ENCODE data around the gene PHF12. TPM values are rescaled to one million over a fixed set of nuclear protein-coding genes. Genes with fewer than 3 reads are reported as not detected.

Gene PHF12
- total RNA-seq, 1 donor from 2014 or later, result 7.1 TPM

DNA sequence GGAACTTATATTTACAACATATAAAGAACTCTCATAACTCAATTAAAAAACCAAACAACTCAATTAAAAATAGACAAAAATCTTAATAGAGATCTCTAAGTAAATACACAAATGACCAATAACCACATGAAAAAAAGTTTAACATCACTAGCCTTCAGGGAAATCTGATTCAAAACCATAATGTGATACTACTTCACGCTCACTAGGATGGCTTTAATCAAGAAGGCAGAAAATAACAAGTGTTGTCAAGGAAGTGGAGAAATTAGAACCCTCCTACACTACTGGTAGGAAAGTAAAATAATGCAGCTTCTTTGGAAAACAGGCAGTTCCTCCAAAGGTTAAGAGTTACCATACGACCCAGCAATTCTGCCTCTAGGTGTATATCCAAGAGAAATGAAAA lies 8.4 kb downstream of the PHF12 start:
- DNase-seq (ENCODE audit: low read depth) (no peak), FAIRE-seq (no peak)
- no peaks in the 10 kb centered on the region for H3K27me3 ChIP-seq (ENCODE audit: control insufficient read depth, insufficient read depth, low read length)
- no peaks in the 10 kb centered on the region for H3K36me3 ChIP-seq (ENCODE audit: control insufficient read depth, insufficient read depth, low read length)
- no peak overlapping the region for H3K4me3 ChIP-seq (ENCODE audit: low read depth, low read length)
- TF ChIP-seq, protein P1, sequence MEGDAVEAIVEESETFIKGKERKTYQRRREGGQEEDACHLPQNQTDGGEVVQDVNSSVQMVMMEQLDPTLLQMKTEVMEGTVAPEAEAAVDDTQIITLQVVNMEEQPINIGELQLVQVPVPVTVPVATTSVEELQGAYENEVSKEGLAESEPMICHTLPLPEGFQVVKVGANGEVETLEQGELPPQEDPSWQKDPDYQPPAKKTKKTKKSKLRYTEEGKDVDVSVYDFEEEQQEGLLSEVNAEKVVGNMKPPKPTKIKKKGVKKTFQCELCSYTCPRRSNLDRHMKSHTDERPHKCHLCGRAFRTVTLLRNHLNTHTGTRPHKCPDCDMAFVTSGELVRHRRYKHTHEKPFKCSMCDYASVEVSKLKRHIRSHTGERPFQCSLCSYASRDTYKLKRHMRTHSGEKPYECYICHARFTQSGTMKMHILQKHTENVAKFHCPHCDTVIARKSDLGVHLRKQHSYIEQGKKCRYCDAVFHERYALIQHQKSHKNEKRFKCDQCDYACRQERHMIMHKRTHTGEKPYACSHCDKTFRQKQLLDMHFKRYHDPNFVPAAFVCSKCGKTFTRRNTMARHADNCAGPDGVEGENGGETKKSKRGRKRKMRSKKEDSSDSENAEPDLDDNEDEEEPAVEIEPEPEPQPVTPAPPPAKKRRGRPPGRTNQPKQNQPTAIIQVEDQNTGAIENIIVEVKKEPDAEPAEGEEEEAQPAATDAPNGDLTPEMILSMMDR (IDR thresholded peaks at IDR 0.05; ENCODE audit: insufficient read depth, low read length, severe bottlenecking), result no peak

DNA sequence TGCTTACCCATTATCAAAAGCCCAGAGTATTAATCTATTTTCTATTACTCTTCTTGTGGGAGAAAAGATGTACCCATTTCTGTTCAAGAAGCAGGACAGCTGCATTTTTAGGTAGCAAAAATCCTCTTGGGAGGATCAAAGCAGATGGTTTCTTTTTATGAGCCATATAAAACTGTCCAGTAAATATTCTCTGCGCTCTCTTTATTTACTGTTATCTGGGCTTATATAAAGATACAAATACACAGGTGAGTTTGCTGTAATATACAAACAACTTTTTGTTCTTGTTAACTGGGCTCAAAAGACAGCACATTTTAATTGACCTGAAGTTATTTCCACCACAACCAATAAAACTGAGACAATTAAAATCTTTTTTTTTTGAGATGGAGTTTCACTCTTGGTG lies 10.1 kb downstream of the PHF12 start:
- TF ChIP-seq, protein P1 (IDR thresholded peaks at IDR 0.05; ENCODE audit: insufficient read depth, low read length, severe bottlenecking), result no peak
- no peak overlapping the region for H3K4me3 ChIP-seq (ENCODE audit: low read depth, low read length)
- no peaks in the 10 kb centered on the region for H3K27me3 ChIP-seq (ENCODE audit: control insufficient read depth, insufficient read depth, low read length)
- H3K36me3 ChIP-seq (ENCODE audit: control insufficient read depth, insufficient read depth, low read length), result no peaks in the 10 kb centered on the region
- FAIRE-seq (no peak), DNase-seq (ENCODE audit: low read depth) (no peak)

DNA sequence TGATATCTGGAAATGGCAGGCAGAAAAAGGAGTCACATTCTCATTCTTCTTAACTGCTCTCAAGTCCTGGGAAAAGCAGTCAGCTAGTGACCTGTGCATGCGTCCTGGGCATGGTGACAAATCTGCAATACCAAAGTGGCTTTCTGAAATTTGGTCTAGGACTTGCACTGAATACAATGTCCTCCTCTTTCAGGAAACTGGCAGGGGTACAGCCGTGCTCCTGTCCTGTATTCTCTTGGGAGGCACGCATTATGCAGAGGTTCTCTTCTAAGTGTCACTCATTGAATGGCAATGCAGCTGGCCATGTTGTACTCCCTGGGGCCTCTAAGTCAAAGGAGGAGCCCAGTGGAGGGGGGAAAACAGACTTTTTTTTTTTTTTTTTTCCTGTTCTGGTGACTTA lies 10.6 kb downstream of the PHF12 start:
- no peaks in the 10 kb centered on the region for H3K36me3 ChIP-seq (ENCODE audit: control insufficient read depth, insufficient read depth, low read length)
- DNase-seq (ENCODE audit: low read depth) (no peak), FAIRE-seq (no peak)
- H3K27me3 ChIP-seq (ENCODE audit: control insufficient read depth, insufficient read depth, low read length), result no peaks in the 10 kb centered on the region
- no peak overlapping the region for H3K4me3 ChIP-seq (ENCODE audit: low read depth, low read length)
- TF ChIP-seq, protein P1 (IDR thresholded peaks at IDR 0.05; ENCODE audit: insufficient read depth, low read length, severe bottlenecking), result no peak

DNA sequence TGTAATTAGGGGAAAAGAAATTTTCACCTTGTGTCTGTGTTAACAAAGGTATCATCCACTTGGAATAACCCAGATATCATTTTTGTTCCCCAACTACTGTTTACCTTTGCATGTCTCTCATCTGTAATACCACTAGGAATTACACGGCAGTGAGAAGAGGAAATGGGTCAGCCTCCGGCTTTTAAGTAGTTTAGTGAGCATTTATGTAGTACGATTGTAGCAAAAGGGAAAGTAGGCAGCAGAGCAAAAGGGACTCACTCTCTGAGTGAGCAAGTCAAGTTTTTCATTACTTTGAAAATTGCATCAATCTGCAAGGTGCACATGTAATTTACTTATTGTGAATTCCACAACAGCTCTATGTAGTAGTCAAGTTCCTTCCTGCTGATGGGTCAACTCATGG lies 11.2 kb downstream of the PHF12 start:
- TF ChIP-seq, protein P1 (IDR thresholded peaks at IDR 0.05; ENCODE audit: insufficient read depth, low read length, severe bottlenecking), result no peak
- H3K4me3 ChIP-seq (ENCODE audit: low read depth, low read length), result no peak overlapping the region
- H3K27me3 ChIP-seq (ENCODE audit: control insufficient read depth, insufficient read depth, low read length), result no peaks in the 10 kb centered on the region
- DNase-seq (ENCODE audit: low read depth), result no peak
- FAIRE-seq, result no peak
- H3K36me3 ChIP-seq (ENCODE audit: control insufficient read depth, insufficient read depth, low read length), result no peaks in the 10 kb centered on the region

DNA sequence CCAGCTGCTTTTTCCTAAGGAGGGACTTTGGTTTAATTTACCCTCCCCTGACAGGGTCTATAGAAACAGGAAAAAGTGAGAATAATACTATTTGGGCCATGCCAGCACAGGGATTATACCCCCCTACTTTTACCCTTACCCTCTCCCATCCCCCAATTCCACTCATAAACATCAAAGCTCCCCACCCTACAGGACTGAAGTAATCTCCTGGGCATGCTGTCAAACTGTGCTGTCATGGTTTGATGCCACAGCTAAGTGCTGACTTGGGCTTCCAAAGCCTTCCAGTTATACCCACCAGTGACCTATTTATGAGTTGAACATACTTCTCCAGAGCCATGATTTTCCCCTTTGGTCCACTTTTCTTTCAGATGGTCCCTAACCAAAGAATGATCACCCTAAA lies 12.8 kb downstream of the PHF12 start:
- H3K36me3 ChIP-seq (ENCODE audit: control insufficient read depth, insufficient read depth, low read length), result no peaks in the 10 kb centered on the region
- TF ChIP-seq, protein P1 (IDR thresholded peaks at IDR 0.05; ENCODE audit: insufficient read depth, low read length, severe bottlenecking), result no peak
- no peak overlapping the region for H3K4me3 ChIP-seq (ENCODE audit: low read depth, low read length)
- no peak for DNase-seq (ENCODE audit: low read depth)
- H3K27me3 ChIP-seq (ENCODE audit: control insufficient read depth, insufficient read depth, low read length), result no peaks in the 10 kb centered on the region
- FAIRE-seq, result no peak

DNA sequence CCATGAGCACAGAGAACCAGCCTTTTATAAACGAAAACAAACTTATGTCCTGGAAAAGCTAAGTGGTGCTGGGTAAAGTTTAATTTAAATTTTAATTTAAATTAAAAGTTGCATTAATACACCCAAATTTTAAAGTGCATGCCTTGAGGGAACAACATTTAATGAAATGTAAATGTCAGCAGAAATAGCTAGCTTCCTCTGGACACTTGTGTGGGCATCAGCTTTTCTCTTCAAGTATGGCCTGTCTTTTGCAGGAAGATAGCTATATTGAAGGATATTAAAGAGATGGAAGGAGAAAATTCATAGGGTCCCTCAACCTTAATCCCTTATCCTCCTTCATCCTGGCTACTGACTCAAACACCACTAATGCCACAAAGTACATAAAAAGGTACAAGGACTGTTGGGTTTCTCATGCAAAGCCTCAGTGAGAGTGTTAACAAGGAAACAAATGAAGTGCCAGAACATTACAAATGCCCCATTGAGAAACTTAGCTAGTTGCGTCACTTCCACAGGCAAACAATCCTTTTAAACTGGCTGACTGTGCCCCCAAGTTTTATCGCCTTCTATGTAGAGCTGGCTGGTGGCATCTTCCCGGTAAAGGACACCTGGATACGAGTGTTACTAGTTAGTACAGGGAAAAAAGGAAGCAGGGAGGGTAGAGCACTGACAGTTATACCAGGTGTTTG lies 14.1 kb downstream of the PHF12 start:
- Histone ChIP-seq H3K27me3 (ENCODE audit: control insufficient read depth, insufficient read depth, low read length) (no peaks in the 10 kb centered on the region), H3K4me3 (ENCODE audit: low read depth, low read length) (no peak overlapping the region), H3K36me3 (ENCODE audit: control insufficient read depth, insufficient read depth, low read length) (no peaks in the 10 kb centered on the region)
- DNase-seq (ENCODE audit: low read depth) (peak; percentile 77), FAIRE-seq (no peak)
- TF ChIP-seq, protein P1 (IDR thresholded peaks at IDR 0.05; ENCODE audit: insufficient read depth, low read length, severe bottlenecking), result no peak

Measured in bronchial epithelial cell (primary cell).